HG03442 (cell line): ENCODE results near the gene C15orf61.

Experiments
- ATAC-seq: cut with Tn5 transposase; IDR thresholded peaks from one replicate; pipeline ENCODE4 v1.9.1; 2021; ENCODE audit warnings: mild to moderate bottlenecking, moderate library complexity; ENCODE audit not compliant: unreplicated experiment

C15orf61 gene

GRCh38 chr15:67548862-67549651, 28.1 kb downstream of the C15orf61 start:
- ATAC-seq = no peak

- ATAC-seq = no peak
These were observed 28.8 kb downstream of the C15orf61 start for GRCh38 chr15:67549736-67550135.

GRCh38 chr15:67550522-67550921, 29.6 kb downstream of the C15orf61 start:
- ATAC-seq = no peak

GRCh38 chr15:67551207-67551743, 30.3 kb downstream of the C15orf61 start:
- ATAC-seq = no peak

GRCh38 chr15:67554580-67554979, 33.6 kb downstream of the C15orf61 start:
- no peak for ATAC-seq

- ATAC-seq = no peak
These were observed 36.1 kb downstream of the C15orf61 start for GRCh38 chr15:67556976-67557570.

GRCh38 chr15:67558502-67558901, 37.6 kb downstream of the C15orf61 start:
- ATAC-seq = no peak

- no peak for ATAC-seq
These were observed 38.2 kb downstream of the C15orf61 start for GRCh38 chr15:67559158-67559557.

- ATAC-seq = no peak
These were observed 38.6 kb downstream of the C15orf61 start for GRCh38 chr15:67559576-67559975.

GRCh38 chr15:67560320-67560719, 39.4 kb downstream of the C15orf61 start:
- no peak for ATAC-seq

- ATAC-seq = no peak
These were observed 42.2 kb downstream of the C15orf61 start for GRCh38 chr15:67563092-67563491.

GRCh38 chr15:67564021-67564967, 43.4 kb downstream of the C15orf61 start:
- peak; percentile 85 for ATAC-seq

GRCh38 chr15:67564968-67565345, 44.0 kb downstream of the C15orf61 start:
- peak; percentile 33 for ATAC-seq

GRCh38 chr15:67569668-67570067, 48.7 kb downstream of the C15orf61 start:
- no peak for ATAC-seq

GRCh38 chr15:67570875-67571647, 50.1 kb downstream of the C15orf61 start:
- no peak for ATAC-seq

GRCh38 chr15:67571648-67572415, 50.9 kb downstream of the C15orf61 start:
- no peak for ATAC-seq

- no peak for ATAC-seq
These were observed 52.3 kb downstream of the C15orf61 start for GRCh38 chr15:67573194-67573593.

- no peak for ATAC-seq
These were observed 54.1 kb downstream of the C15orf61 start for GRCh38 chr15:67575039-67575502.

GRCh38 chr15:67578020-67578600, 57.2 kb downstream of the C15orf61 start:
- no peak for ATAC-seq
